Heart left ventricle (tissue), 16 donors: Measurements from ENCODE around the gene MBP. TPM values are rescaled to one million over a fixed set of nuclear protein-coding genes. Genes with fewer than 3 reads are reported as not detected.

Experiments
- ATAC-seq, 4 donors: fragments of 200-7000 bp; cut with Tn5 transposase; one replicate each; pipeline ENCODE4 v1.9.1; 2020 to 2022; ENCODE audit warnings: moderate library complexity in 4 of 4, mild to moderate bottlenecking in 3 of 4, moderate number of reproducible peaks in 1 of 4
- DNase-seq, 5 donors: peaks; one replicate each; pipeline ENCODE4 v3.0.0-alpha.2; 2020
- H3K27ac ChIP-seq, 12 donors: fragments of 200-600 bp; sonication (generic) in 4 of 12; one replicate each; pipeline versions ENCODE4 v1.5.0 to v1.8.0; 2016 to 2022; ENCODE audit warnings: mild to moderate bottlenecking in 2 of 12
- H3K27me3 ChIP-seq, 9 donors: fragments of 200-600 bp; sonication (generic) in 2 of 9; one replicate each; pipeline versions ENCODE4 v1.5.1 to v1.8.0; 2016 to 2022; ENCODE audit warnings: mild to moderate bottlenecking in 3 of 9
- H3K36me3 ChIP-seq, 9 donors: fragments of 200-600 bp; sonication (generic) in 2 of 9; one replicate each; pipeline versions ENCODE4 v1.5.0 to v1.8.0; 2018 to 2022; ENCODE audit warnings: mild to moderate bottlenecking in 2 of 9
- H3K4me1 ChIP-seq, 12 donors: fragments of 200-600 bp; sonication (generic) in 4 of 12; one replicate each; pipeline versions ENCODE4 v1.5.0 to v1.8.0; 2016 to 2022; ENCODE audit warnings: mild to moderate bottlenecking in 3 of 12
- H3K4me3 ChIP-seq, 12 donors: fragments of 200-600 bp; sonication (generic) in 4 of 12; one replicate each; pipeline versions ENCODE4 v1.5.0 to v1.8.0; 2017 to 2022; ENCODE audit warnings: mild to moderate bottlenecking in 9 of 12, moderate library complexity in 4 of 12
- H3K9me3 ChIP-seq, 12 donors: fragments of 200-600 bp; sonication (generic) in 4 of 12; one replicate each; pipeline versions ENCODE4 v1.5.0 to v1.8.0; 2016 to 2022; ENCODE audit warnings: mild to moderate bottlenecking in 1 of 12
- CTCF ChIP-seq, 12 donors: fragments of 200-600 bp; sonication (generic) in 4 of 12; IDR thresholded peaks; one replicate each; pipeline versions ENCODE4 v1.5.0 to v1.8.0; 2018 to 2022; ENCODE audit warnings: antibody characterized with exemption in 12 of 12, mild to moderate bottlenecking in 5 of 12
- POLR2A ChIP-seq, 2 donors: fragments of 450-650 bp; IDR thresholded peaks; one replicate each; pipeline ENCODE4 v1.6.1; 2017; ENCODE audit warnings: antibody characterized with exemption in 2 of 2, mild to moderate bottlenecking in 2 of 2, moderate library complexity in 2 of 2
- WGBS, 4 donors: extraction: QIAGEN DNeasy Blood & Tissue Kit in 2 of 4; methylation state at CpG; one replicate each; pipeline versions ENCODE4 v1.1.5 to v1.1.7; 2013 to 2018; 5-methylcytosine and 5-hydroxymethylcytosine counted together
- intact Hi-C, 10 donors: fragments of 100-400 bp; cut with DNase I; formaldehyde crosslinking; loops; one replicate each; pipeline versions ENCODE4 v1.11.1 to v1.14.2; 2022
- polyA plus RNA-seq, 2 donors: library from polyadenylated mRNA; stranded (reverse); fragments of 200-250 nt; gene quantifications; one replicate each; pipeline ENCODE4 v1.2.3, GENCODE V29; 2013
- total RNA-seq, 9 donors: library from RNA; depleted of rRNA in 2 of 9; stranded (reverse); fragments of >200 nt in 2 of 9; fragmentation: NEBNext Ultra II Directional in 3 of 9; extraction: Animal tissue kit (Norgen Biotek cat#: 25700) in 3 of 9; gene quantifications; one replicate each; pipeline versions ENCODE4 v1.1.0 to v1.2.4, GENCODE V29; 2016 to 2023
- donor health status: ischemic (EF 13 %, LVEDD 7.1; RV severe dilation, severe dysfunction).
- donor health status: healthy with polysubstance abuse.
- donor health status: DM: no; HTN: yes; CAD: no.
- donor health status: DM: no; HTN: no; CAD: no.
- donor health status: ischemic (EF 25% LVEDD 6.9; RV normal size, moderate dysfunction).
- donor health status: ischemic (EF 25% LVEDD 5.7; RV mildly dilated, moderate dysfunction).
- donor health status: healthy.
- donor health status: DM: yes; HTN: yes; CAD: no.
- donor health status: ischemic (EF 35%, LVEDD 5.7; RV mildly dilated, moderate dysfunction).
- donor health status: nonischemic (EF 11% LVEDD 7.7; RV severe dilation, severe dysfunction).
- donor health status: DM: yes; HTN: yes; CAD: no.
- donor health status: PGD.
- donor health status: ischemic (EF 29% LVEDD 5.4; RV normal size, mild dysfunction).
- donor health status: nonischemic (EF 23%, LVEDD 6.1; RV moderate dilation, normal function).

Gene MBP
- total and polyA plus RNA-seq, 11 donors = 7.7 to 93.0 (median 31.8) TPM

- Histone ChIP-seq H3K9me3 (no peaks in the 10 kb centered on the region), H3K27ac (no peak overlapping the region), H3K36me3 (peaks cover 0 to 18% (median 0%) of the 10 kb centered on the region in 9 donors), H3K4me3 (no peak overlapping the region), H3K4me1 (peaks cover 0 to 55% (median 15%) of the 10 kb centered on the region in 12 donors), H3K27me3 (no peaks in the 10 kb centered on the region)
- no peak for TF ChIP-seq CTCF (IDR thresholded peaks at IDR 0.05)
- TF ChIP-seq POLR2A (IDR thresholded peaks at IDR 0.05) = no peak
- WGBS, 4 donors = 77 to 84% (median 81%) methylated on average over 19 to 23 of the region's 23 CpGs
- intact Hi-C loops = loop anchor here in 2 of 10 donors (10.0 kb wide), 2 partner anchors 126 to 646 kb away; partner anchors contain the start of gene MBP (in 2 of the 2)
- no peak for DNase-seq
- no peak for ATAC-seq
Observed at GRCh38 chr18:77008576-77009315, 123.8 kb downstream of the MBP start.

GRCh38 chr18:77008006-77008405, 124.6 kb downstream of the MBP start:
- intact Hi-C loops = loop anchor here in 2 of 10 donors (10.0 kb wide), 2 partner anchors 127 to 647 kb away; partner anchors contain the start of gene MBP (in 2 of the 2)
- DNase-seq = no peak
- 79 to 88% (median 85%) methylated on average over 11 to 13 of the region's 13 CpGs for WGBS, 4 donors

GRCh38 chr18:77007251-77007650, 125.3 kb downstream of the MBP start:
- intact Hi-C loops = loop anchor here in 3 of 10 donors (2.0 to 10.0 kb wide), 3 partner anchors 50 to 648 kb away; partner anchors contain the start of gene MBP (in 2 of the 3)
- WGBS, 4 donors = 73 to 79% (median 75%) methylated on average over 10 to 12 of the region's 12 CpGs

More at GRCh38 chr18:77008006-77008405, 124.6 kb downstream of the MBP start:
- Histone ChIP-seq H3K36me3 (peaks cover 0 to 15% (median 0%) of the 10 kb centered on the region in 9 donors), H3K4me3 (no peak overlapping the region), H3K9me3 (no peaks in the 10 kb centered on the region), H3K27me3 (no peaks in the 10 kb centered on the region), H3K27ac (no peak overlapping the region), H3K4me1 (peaks cover 0 to 51% (median 8%) of the 10 kb centered on the region in 12 donors)
- no peak for TF ChIP-seq POLR2A (IDR thresholded peaks at IDR 0.05)
- TF ChIP-seq CTCF (IDR thresholded peaks at IDR 0.05) = no peak
- no peak for ATAC-seq

More at GRCh38 chr18:77007251-77007650, 125.3 kb downstream of the MBP start:
- H3K27me3 ChIP-seq = no peaks in the 10 kb centered on the region
- peaks cover 0 to 8% (median 0%) of the 10 kb centered on the region in 9 donors for H3K36me3 ChIP-seq
- TF ChIP-seq POLR2A (IDR thresholded peaks at IDR 0.05) (no peak), CTCF (IDR thresholded peaks at IDR 0.05) (no peak)
- H3K4me1 ChIP-seq = peaks cover 0 to 44% (median 2%) of the 10 kb centered on the region in 12 donors
- DNase-seq (no peak), ATAC-seq (no peak)
- H3K4me3 ChIP-seq = no peak overlapping the region
- no peaks in the 10 kb centered on the region for H3K9me3 ChIP-seq
- peak overlapping the region in 2 of 12 donors; percentile 17 to 90 for H3K27ac ChIP-seq
